Endothelial cell (in vitro differentiated cells): ENCODE data around the gene ARHGEF33. TPM values are rescaled to one million over a fixed set of nuclear protein-coding genes. Genes with fewer than 3 reads are reported as not detected.

Source experiments
- DNase-seq: peaks from one replicate; pipeline ENCODE4 v3.0.0; 2021; ENCODE audit warnings: low spot score
- H3K27ac Mint-ChIP-seq: one replicate; pipeline ENCODE4 v1.8.0; 2021; ENCODE audit warnings: mixed read lengths, inconsistent platforms; ENCODE audit not compliant: unreplicated experiment
- H3K27me3 Mint-ChIP-seq: one replicate; pipeline ENCODE4 v1.8.0; 2021; ENCODE audit warnings: mild to moderate bottlenecking, moderate library complexity, mixed read lengths, inconsistent platforms; ENCODE audit not compliant: unreplicated experiment
- H3K36me3 Mint-ChIP-seq: one replicate; pipeline ENCODE4 v1.8.0; 2021; ENCODE audit warnings: mild to moderate bottlenecking, low read depth, mixed read lengths, inconsistent platforms; ENCODE audit not compliant: unreplicated experiment
- H3K4me1 Mint-ChIP-seq: one replicate; pipeline ENCODE4 v1.8.0; 2021; ENCODE audit warnings: mild to moderate bottlenecking, mixed read lengths, inconsistent platforms; ENCODE audit not compliant: unreplicated experiment
- H3K4me3 Mint-ChIP-seq: one replicate; pipeline ENCODE4 v1.8.0; 2021; ENCODE audit warnings: mild to moderate bottlenecking, mixed read lengths, inconsistent platforms; ENCODE audit not compliant: unreplicated experiment
- H3K9me3 Mint-ChIP-seq: one replicate; pipeline ENCODE4 v1.8.0; 2021; ENCODE audit warnings: mixed read lengths, inconsistent platforms; ENCODE audit not compliant: unreplicated experiment
- CTCF ChIP-seq: fragments of 200-600 bp; sonication (generic); IDR thresholded peaks from one replicate; pipeline ENCODE4 v1.5.0; 2021; ENCODE audit warnings: antibody characterized with exemption; ENCODE audit not compliant: unreplicated experiment
- total RNA-seq: library from RNA; stranded (reverse); fragmentation: NEBNext Ultra II Directional; extraction: Animal tissue kit (Norgen Biotek cat#: 25700); gene quantifications from one replicate; pipeline ENCODE4 v1.2.1, GENCODE V29; 2021; ENCODE audit not compliant: unreplicated experiment

The ARHGEF33 gene
- total RNA-seq, 1 donor from 2014 or later, result 0.69 TPM

- no peak overlapping the region for H3K27ac Mint-ChIP-seq
- no peak for DNase-seq
- no peaks in the 10 kb centered on the region for H3K36me3 Mint-ChIP-seq
Observed at GRCh38 chr2:38943784-38944183, 54.1 kb downstream of the ARHGEF33 start.

DNA sequence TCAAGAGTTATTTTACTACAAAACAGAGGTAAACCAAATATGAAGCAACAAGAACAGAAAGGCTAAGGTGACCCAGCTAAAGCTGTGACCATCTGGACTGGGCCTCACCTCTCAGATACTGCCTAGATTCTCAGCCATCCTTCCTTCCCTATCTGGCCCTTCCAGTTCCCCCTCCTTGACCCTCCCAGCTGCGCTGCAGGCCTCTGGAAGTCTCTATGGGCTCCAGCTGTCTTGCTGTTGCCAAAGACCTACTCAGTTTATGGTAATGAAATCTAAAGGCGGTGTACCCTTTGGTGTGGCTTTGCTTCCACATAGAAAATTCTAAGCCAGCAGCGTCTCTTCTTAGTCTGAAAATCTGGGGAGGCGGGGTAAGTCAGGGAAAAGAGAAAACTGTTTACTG is 55.7 kb downstream of the ARHGEF33 start:
- no peaks in the 10 kb centered on the region for H3K4me1 Mint-ChIP-seq
- H3K36me3 Mint-ChIP-seq, result no peaks in the 10 kb centered on the region
- no peak overlapping the region for H3K27ac Mint-ChIP-seq
- no peak for DNase-seq
- no peak for TF ChIP-seq CTCF
- H3K27me3 Mint-ChIP-seq, result no peaks in the 10 kb centered on the region
- H3K9me3 Mint-ChIP-seq, result no peaks in the 10 kb centered on the region
- no peak overlapping the region for H3K4me3 Mint-ChIP-seq

More at GRCh38 chr2:38943784-38944183, 54.1 kb downstream of the ARHGEF33 start:
- Mint-ChIP-seq H3K4me3 (no peak overlapping the region), H3K27me3 (no peaks in the 10 kb centered on the region), H3K9me3 (no peaks in the 10 kb centered on the region), H3K4me1 (no peaks in the 10 kb centered on the region)
- TF ChIP-seq CTCF, result no peak

GRCh38 chr2:38945911-38946310 is 56.2 kb downstream of the ARHGEF33 start:
- no peak for TF ChIP-seq CTCF
- Mint-ChIP-seq H3K4me3 (no peak overlapping the region), H3K4me1 (no peaks in the 10 kb centered on the region), H3K36me3 (no peaks in the 10 kb centered on the region), H3K9me3 (no peaks in the 10 kb centered on the region), H3K27me3 (no peaks in the 10 kb centered on the region), H3K27ac (no peak overlapping the region)
- no peak for DNase-seq

- Mint-ChIP-seq H3K9me3 (no peaks in the 10 kb centered on the region), H3K4me3 (no peak overlapping the region), H3K27me3 (no peaks in the 10 kb centered on the region), H3K27ac (no peak overlapping the region), H3K4me1 (no peaks in the 10 kb centered on the region), H3K36me3 (no peaks in the 10 kb centered on the region)
- peak; percentile 75 for DNase-seq
- peak; percentile 66 for TF ChIP-seq CTCF
Observed at GRCh38 chr2:38947241-38948239, 57.9 kb downstream of the ARHGEF33 start.

DNA sequence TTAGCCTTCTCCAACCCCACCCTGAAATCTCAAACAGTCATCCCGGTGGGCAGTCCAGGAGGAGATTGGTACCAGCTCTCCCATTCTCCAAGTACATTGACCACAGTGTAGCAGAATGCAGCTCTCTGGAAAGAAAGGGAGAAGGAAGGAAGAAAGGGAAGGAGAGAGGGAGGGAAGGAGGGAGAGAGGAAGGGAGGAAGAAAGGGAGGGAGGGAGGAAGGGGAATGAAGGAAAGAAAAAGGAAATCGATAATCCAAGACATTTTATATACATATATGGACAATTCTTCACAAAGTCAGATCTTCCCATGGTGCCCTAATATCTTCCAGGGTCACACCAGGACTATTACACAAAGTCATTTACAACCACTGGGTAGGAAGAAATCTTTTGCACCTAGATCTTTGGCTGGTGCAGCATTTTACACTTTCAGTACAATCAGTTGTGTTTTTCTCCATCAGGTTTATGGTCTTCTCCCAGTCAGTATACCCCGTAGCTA is 58.8 kb downstream of the ARHGEF33 start:
- no peak for DNase-seq
- H3K36me3 Mint-ChIP-seq, result no peaks in the 10 kb centered on the region

More for the DNA sequence above, 58.8 kb downstream of the ARHGEF33 start:
- H3K4me1 Mint-ChIP-seq, result no peaks in the 10 kb centered on the region
- H3K9me3 Mint-ChIP-seq, result no peaks in the 10 kb centered on the region
- no peak for TF ChIP-seq CTCF
- no peak overlapping the region for H3K4me3 Mint-ChIP-seq
- H3K27ac Mint-ChIP-seq, result no peak overlapping the region
- H3K27me3 Mint-ChIP-seq, result no peaks in the 10 kb centered on the region
